ENCODE data around the gene PAX6. TPM values are rescaled to one million over a fixed set of nuclear protein-coding genes. Genes with fewer than 3 reads are reported as not detected.
A peak's percentile ranks its signal among the peaks of the same experiment; 100 is the strongest.

The PAX6 gene
- total RNA-seq, 1 experiment from 2014 or later, result 3.3 TPM

GRCh38 chr11:31797190-31798056 is 13.7 kb downstream of the PAX6 start (continued):
- TF ChIP-seq TCF7 (CRISPR knock-in tag; IDR thresholded peaks at IDR 0.05; ENCODE audit: low read depth), result no peak
- no peak for TF ChIP-seq ESRRA (CRISPR knock-in tag; IDR thresholded peaks at IDR 0.05; ENCODE audit: borderline replicate concordance)
- no peak for TF ChIP-seq NR3C1 (CRISPR knock-in tag; conservative IDR thresholded peaks at IDR 0.05; ENCODE audit: low read depth)
- no peak for TF ChIP-seq ATF3 (CRISPR knock-in tag; conservative IDR thresholded peaks at IDR 0.05)
- TF ChIP-seq HMGXB4 (CRISPR knock-in tag; IDR thresholded peaks at IDR 0.05), result no peak
- TF ChIP-seq HMGA2 (CRISPR knock-in tag; IDR thresholded peaks at IDR 0.05), result no peak
- TF ChIP-seq AR (CRISPR knock-in tag; IDR thresholded peaks at IDR 0.05), result no peak
- no peak for TF ChIP-seq ZNF532 (CRISPR knock-in tag; IDR thresholded peaks at IDR 0.05; ENCODE audit: borderline replicate concordance)
- TF ChIP-seq TEAD4 (CRISPR knock-in tag; IDR thresholded peaks at IDR 0.05), result no peak
- no peak for TF ChIP-seq ZNF317 (CRISPR knock-in tag; IDR thresholded peaks at IDR 0.05; ENCODE audit: borderline replicate concordance, low read depth)

- DNase-seq (ENCODE audit: low spot score) (no peak), ATAC-seq (no peak)
- Mint-ChIP-seq H3K9me3 (no peaks in the 10 kb centered on the region), H3K27me3 (ENCODE audit: low read depth) (peaks cover 90% of the 10 kb centered on the region), H3K4me3 (peak overlapping the region; percentile 48), H3K4me1 (peaks cover 37% of the 10 kb centered on the region), H3K36me3 (no peaks in the 10 kb centered on the region), H3K27ac (no peak overlapping the region)
- ChIA-PET CTCF (interaction anchor here (0.6 to 4.0 kb wide), 7 partner anchors 21 to 1109 kb away, joined by 3 to 54 read pairs (median 4); no protein-coding TSS in a partner anchor), POLR2A (interaction anchor here (0.6 to 0.8 kb wide), 4 partner anchors 20 to 28 kb away, joined by 3 to 4 read pairs (median 4); no protein-coding TSS in a partner anchor)
- TF ChIP-seq ZNF219 (CRISPR knock-in tag; IDR thresholded peaks at IDR 0.05; ENCODE audit: borderline replicate concordance), result no peak
- no peak for TF ChIP-seq NR1H2 (CRISPR knock-in tag; IDR thresholded peaks at IDR 0.05)
- TF ChIP-seq CTCF (IDR thresholded peaks at IDR 0.05), result no peak
- no peak for TF ChIP-seq IRF2 (CRISPR knock-in tag; IDR thresholded peaks at IDR 0.05; ENCODE audit: borderline replicate concordance, low read depth)
- TF ChIP-seq PRDM15 (CRISPR knock-in tag; IDR thresholded peaks at IDR 0.05), result no peak
- no peak for TF ChIP-seq NFATC4 (CRISPR knock-in tag; IDR thresholded peaks at IDR 0.05)
- TF ChIP-seq NR2C2 (CRISPR knock-in tag; IDR thresholded peaks at IDR 0.05), result no peak
- no peak for TF ChIP-seq PRRX2 (CRISPR knock-in tag; IDR thresholded peaks at IDR 0.05)
- no peak for TF ChIP-seq ZNF423 (CRISPR knock-in tag; IDR thresholded peaks at IDR 0.05)
Measured at GRCh38 chr11:31796499-31797189, 14.5 kb downstream of the PAX6 start.

Data from WTC11 (cell line).